T-helper 2 cell treated with Interferon-gamma antibody and Interleukin-4, amounts not matched to agents 5 μg/mL and 100 μg/mL, for 36 hours (primary cell): ENCODE measurements around the gene COPS8.

ENCODE experiments used
- DNase-seq: peaks from one replicate; pipeline ENCODE4 v3.0.0; 2021; ENCODE audit warnings: low spot score
- H3K27ac Mint-ChIP-seq: one replicate; pipeline ENCODE4 v1.8.0; 2021; ENCODE audit warnings: mild to moderate bottlenecking, mixed read lengths
- H3K27me3 Mint-ChIP-seq: one replicate; pipeline ENCODE4 v1.8.0; 2021; ENCODE audit warnings: low read depth, mixed read lengths
- H3K36me3 Mint-ChIP-seq: one replicate; pipeline ENCODE4 v1.8.0; 2021; ENCODE audit warnings: low read depth, mixed read lengths
- H3K4me1 Mint-ChIP-seq: one replicate; pipeline ENCODE4 v1.8.0; 2021; ENCODE audit warnings: low read depth, mixed read lengths
- H3K4me3 Mint-ChIP-seq: one replicate; pipeline ENCODE4 v1.8.0; 2022; ENCODE audit warnings: mild to moderate bottlenecking, moderate library complexity, mixed read lengths
- H3K9me3 Mint-ChIP-seq: one replicate; pipeline ENCODE4 v1.8.0; 2021; ENCODE audit warnings: mixed read lengths

Gene COPS8

DNA sequence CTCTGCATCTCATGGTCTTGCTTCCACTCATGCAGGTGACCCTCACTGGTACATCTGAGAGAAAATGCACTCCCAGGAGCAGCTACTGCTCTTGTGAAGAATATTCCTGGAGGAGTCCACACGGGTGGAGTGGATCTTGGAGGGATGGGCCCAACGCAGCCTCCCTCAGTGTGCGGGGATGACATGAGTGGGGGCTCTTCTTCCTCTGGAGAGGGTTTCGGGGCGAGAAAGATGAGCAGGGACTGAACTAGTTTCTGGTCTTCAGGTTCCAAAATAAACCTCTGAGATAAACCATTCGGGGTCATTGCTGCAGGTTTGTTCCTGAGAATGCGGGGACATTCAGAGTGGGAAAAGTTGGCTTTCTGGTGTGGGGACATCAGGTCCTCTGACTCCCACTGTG, 39.1 kb downstream of the COPS8 start:
- Mint-ChIP-seq H3K27ac (no peak overlapping the region), H3K4me1 (no peaks in the 10 kb centered on the region), H3K4me3 (no peak overlapping the region), H3K9me3 (no peaks in the 10 kb centered on the region), H3K36me3 (no peaks in the 10 kb centered on the region), H3K27me3 (no peaks in the 10 kb centered on the region)
- no peak for DNase-seq

DNA sequence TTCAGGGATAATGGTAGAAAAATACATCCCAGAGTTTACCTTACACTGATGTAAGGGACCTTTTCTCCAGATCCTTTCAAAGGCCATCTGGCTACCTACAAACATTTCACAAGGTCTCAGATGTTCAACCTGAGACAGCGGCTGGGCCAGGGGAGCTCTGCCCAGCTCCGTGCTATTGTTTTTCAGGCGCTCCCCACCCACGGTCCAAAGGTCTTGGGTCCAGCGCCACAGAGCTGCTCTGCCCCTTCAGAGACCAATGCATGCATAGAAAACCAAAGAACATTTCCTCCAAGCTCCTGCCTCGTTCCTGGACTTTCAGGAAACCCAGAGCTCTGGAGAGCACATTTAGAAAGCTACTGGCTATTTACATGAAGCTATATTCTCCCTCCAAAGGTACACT, 40.3 kb downstream of the COPS8 start:
- Mint-ChIP-seq H3K4me1 (no peaks in the 10 kb centered on the region), H3K27ac (no peak overlapping the region), H3K9me3 (no peaks in the 10 kb centered on the region), H3K4me3 (no peak overlapping the region), H3K36me3 (no peaks in the 10 kb centered on the region), H3K27me3 (no peaks in the 10 kb centered on the region)
- no peak for DNase-seq

DNA sequence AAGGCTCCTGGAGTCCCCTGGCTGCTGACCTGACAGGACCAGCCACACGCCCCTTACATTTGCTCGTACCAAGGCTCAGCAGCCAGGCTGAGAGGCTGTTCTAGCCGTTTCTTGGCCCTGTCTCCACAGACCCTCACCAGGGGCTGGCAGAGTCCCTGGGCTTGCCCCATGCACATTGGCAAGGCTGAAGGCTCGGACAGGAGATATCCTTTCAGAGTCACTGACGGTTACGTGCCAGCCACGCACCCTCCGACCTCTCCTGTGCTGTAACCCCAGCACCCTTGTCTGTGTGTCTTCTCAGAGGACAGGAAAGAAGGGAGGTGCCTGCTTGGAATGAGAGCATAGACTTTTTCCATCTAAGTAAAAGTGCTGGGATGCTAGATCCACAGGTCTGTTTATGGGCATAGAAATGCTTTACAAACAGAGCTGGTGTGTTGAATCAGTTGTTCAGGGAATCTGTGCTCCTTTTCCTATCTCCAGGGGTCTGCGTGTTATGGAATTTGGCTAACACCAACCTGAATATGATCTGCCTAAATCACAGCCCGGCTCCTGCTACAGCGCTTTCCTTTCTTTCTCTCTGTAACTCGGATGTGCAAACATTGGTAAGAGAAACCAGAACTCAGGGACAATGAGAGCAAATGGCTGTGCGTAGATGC, 41.0 kb downstream of the COPS8 start:
- no peaks in the 10 kb centered on the region for H3K4me1 Mint-ChIP-seq
- no peaks in the 10 kb centered on the region for H3K27me3 Mint-ChIP-seq
- no peaks in the 10 kb centered on the region for H3K36me3 Mint-ChIP-seq
- no peaks in the 10 kb centered on the region for H3K9me3 Mint-ChIP-seq
- no peak for DNase-seq
- no peak overlapping the region for H3K27ac Mint-ChIP-seq
- no peak overlapping the region for H3K4me3 Mint-ChIP-seq

DNA sequence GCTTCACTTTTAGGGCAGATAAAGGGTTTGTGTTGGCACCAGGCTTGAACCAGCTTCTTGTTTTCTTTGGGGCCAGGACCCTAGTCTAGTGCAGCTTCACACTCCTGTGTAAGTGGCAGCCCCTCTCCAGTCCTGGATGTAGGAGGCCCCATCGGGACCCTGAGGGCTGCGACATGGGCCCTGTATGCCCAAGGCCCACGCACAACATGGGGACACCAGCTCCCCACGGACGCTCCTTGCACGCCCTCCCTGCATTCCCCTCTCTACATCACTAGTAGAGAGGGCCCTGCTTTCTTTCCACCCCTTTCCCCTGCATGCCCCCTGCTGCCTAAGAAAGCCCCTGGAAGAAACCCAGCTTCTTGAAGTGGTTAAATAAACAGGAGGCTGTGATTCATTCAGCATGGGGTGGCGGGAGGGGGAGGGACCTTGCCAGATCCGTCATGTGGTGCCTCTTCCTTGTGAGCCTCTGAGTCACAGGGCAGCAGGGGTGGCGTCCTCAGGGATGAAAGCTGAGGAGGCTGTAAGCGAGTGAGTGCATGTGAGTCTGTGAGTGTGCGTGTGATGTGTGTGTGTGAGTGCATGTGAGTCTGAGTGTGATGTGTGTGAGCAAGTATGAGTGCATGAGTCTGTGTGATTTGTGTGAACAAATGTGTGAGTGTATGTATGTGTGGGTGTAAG, 42.5 kb downstream of the COPS8 start:
- H3K27ac Mint-ChIP-seq: no peak overlapping the region

DNA sequence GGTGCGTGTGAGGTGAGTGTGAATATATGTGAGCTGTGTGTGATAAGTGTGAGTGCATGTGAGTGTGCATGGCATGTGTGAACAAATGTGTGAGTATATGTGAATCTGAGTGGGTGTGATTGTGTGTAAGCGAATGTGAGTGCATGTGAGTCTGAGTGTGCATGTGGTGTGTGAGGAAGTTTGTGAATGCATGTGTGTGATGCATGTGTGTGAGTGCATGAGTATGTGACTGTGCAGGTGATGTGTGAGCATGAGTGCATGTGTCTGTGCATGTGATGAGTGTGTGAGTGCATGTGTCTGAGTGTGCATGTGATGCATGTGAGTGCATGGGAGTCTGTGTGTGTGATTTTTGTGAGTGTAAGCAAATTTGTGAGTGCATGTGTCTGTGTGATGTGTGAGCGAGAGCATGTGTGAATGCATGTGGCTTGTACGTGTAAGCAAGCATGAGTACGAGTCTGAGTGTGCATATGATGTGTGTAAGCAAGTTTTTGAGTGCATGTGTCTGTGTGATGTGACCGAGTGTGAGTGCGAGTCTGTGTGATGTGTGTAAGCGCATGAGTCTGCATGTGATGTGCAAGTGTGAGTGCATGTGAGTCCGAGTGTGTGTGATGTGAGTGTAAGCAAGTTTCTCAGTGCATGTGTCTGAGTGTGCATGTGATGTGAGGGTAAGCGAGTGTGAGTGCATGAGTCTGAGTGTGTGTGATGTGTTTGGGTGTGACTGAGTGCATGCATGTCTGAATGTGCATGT, 43.3 kb downstream of the COPS8 start:
- no peak for DNase-seq
- no peaks in the 10 kb centered on the region for H3K9me3 Mint-ChIP-seq
- H3K36me3 Mint-ChIP-seq: no peaks in the 10 kb centered on the region
- H3K27ac Mint-ChIP-seq: no peak overlapping the region
- no peaks in the 10 kb centered on the region for H3K4me1 Mint-ChIP-seq
- no peaks in the 10 kb centered on the region for H3K27me3 Mint-ChIP-seq
- H3K4me3 Mint-ChIP-seq: no peak overlapping the region

More for the DNA sequence above, 42.5 kb downstream of the COPS8 start:
- Mint-ChIP-seq H3K4me1 (no peaks in the 10 kb centered on the region), H3K36me3 (no peaks in the 10 kb centered on the region), H3K27me3 (no peaks in the 10 kb centered on the region), H3K4me3 (no peak overlapping the region), H3K9me3 (no peaks in the 10 kb centered on the region)
- peak; percentile 26 for DNase-seq

DNA sequence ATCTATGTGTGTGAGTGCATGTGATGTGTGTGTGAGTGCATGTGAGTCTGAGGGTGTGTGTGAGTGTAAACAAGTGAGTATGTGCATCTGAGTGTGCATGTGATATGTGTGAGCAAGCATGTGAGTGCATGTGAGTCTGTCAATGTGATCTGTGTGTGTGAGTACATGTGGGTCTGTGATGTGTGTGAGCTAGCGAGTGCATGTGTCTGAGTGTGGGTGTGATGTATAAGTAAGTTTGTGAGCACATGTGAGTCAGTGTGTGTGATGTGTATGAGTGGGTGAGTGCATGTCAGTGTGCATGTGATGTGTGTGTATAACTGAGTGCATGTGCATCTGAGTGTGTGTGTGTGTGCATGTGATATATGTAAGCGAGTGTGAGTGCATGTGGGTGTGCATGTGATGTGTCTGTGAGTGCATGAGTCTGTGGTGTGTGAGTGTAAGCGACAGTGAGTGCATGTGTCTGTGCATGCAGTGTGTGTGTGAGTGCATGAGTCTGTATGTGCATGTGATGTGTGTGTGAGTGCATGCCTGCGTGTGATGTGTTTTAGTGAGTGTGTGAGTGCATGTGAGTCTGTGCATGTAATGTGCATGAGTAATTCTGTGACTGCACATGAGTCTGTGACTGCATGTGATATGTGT, 44.1 kb downstream of the COPS8 start:
- no peak for DNase-seq
- Mint-ChIP-seq H3K27me3 (no peaks in the 10 kb centered on the region), H3K9me3 (no peaks in the 10 kb centered on the region), H3K4me3 (no peak overlapping the region), H3K4me1 (no peaks in the 10 kb centered on the region), H3K36me3 (no peaks in the 10 kb centered on the region), H3K27ac (no peak overlapping the region)

DNA sequence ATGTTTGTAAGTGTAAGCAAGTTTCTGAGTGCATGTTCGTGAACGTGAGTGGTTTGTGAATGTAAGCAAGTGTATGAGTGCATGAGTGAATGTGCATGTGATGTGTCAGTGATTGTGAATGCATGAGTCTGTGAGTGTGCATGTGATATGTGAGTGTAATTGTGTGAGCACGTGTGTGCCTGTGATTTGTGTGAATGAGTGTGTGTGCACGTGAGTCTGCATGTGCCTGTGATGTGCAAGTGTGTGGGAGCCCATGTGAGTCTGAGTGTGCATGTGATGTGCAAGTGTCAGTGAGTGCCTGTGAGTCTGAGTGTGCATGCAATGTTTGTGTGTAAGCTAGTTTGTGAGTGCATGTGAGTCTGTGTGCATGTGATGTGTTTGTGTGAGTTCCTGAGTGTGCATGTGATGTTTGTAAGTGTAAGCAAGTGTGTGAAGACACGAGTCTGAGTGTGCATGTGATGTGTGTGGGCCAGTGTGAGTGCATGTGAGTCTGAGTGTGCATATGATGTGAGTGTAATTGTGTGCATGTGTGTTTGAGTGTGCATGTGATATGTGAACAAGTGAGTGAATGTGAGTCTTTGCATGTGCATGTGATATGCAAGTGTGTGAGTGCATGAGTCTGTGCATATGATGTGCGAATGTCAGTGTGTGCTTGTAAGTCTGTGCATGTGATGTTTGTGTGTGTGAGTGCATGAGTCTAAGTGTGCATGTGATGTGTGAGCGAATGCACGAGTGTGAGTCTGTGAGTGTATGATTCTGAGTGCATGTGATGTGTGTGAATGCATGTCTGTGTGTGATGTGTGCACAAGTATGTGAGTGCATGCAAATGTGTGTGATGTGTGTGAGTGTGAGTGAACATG, 45.1 kb downstream of the COPS8 start:
- Mint-ChIP-seq H3K9me3 (no peaks in the 10 kb centered on the region), H3K36me3 (no peaks in the 10 kb centered on the region), H3K27ac (no peak overlapping the region), H3K4me1 (no peaks in the 10 kb centered on the region), H3K27me3 (no peaks in the 10 kb centered on the region), H3K4me3 (no peak overlapping the region)
- no peak for DNase-seq

DNA sequence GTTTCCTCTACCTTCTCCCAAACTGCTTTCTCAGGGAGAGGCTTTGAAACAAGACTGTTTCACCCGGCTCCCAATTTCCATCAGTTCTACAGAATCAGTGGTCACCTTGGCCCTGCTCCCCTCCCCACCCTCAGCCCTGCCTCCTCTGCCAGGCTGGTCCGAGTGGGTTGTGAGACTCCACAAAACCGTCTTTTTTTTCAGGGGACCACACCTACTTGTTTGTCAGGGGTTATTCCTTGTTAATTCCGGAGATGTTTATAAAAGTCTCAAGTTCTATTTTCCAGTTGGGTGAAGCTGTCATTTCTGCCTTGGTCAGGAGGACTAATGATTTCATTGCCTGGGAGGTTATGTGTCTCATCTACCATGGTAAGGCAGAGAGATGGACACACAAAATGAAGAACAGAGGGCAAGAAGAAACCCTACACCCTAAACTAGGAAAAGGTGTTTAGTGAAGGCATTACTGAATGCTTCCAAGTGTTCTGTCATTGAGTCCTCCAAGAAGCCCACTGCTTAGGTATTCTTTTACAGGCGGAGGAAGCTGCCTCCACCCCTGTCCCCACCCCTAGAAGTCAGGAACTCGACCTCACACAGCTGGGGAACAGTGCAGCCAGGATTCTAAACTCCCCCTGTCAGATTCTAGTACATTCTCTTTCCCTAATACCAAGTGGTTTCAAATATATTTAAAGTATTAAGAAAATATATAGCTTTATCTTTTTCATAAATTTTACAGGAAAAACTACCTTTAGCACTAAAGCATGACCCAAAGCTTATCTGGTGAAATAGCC, 46.3 kb downstream of the COPS8 start:
- H3K36me3 Mint-ChIP-seq: no peaks in the 10 kb centered on the region
- H3K27ac Mint-ChIP-seq: no peak overlapping the region
- DNase-seq: no peak
- no peaks in the 10 kb centered on the region for H3K27me3 Mint-ChIP-seq
- no peaks in the 10 kb centered on the region for H3K4me1 Mint-ChIP-seq
- no peak overlapping the region for H3K4me3 Mint-ChIP-seq
- no peaks in the 10 kb centered on the region for H3K9me3 Mint-ChIP-seq

DNA sequence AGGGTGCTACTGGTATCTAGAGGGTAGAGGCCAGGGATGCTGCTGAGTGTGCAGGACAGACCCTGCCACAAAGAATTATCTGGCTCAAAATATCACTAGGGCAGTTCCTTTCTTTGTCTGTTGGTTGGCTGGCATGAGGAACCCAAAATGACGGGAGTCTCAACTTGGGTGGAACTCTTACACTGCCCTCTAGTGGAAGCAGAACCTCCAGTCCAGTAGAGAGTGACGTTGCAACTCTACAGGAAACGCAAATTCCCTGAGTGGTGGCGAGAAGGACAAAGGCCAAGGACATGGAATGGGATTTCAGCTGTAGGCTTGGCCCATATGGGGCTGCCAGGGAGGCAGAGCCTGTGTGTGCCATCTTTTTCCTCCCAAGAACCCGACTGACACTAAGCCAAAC, 47.1 kb downstream of the COPS8 start:
- no peak for DNase-seq
- Mint-ChIP-seq H3K27ac (no peak overlapping the region), H3K9me3 (no peaks in the 10 kb centered on the region), H3K27me3 (no peaks in the 10 kb centered on the region), H3K36me3 (no peaks in the 10 kb centered on the region), H3K4me3 (no peak overlapping the region), H3K4me1 (no peaks in the 10 kb centered on the region)

DNA sequence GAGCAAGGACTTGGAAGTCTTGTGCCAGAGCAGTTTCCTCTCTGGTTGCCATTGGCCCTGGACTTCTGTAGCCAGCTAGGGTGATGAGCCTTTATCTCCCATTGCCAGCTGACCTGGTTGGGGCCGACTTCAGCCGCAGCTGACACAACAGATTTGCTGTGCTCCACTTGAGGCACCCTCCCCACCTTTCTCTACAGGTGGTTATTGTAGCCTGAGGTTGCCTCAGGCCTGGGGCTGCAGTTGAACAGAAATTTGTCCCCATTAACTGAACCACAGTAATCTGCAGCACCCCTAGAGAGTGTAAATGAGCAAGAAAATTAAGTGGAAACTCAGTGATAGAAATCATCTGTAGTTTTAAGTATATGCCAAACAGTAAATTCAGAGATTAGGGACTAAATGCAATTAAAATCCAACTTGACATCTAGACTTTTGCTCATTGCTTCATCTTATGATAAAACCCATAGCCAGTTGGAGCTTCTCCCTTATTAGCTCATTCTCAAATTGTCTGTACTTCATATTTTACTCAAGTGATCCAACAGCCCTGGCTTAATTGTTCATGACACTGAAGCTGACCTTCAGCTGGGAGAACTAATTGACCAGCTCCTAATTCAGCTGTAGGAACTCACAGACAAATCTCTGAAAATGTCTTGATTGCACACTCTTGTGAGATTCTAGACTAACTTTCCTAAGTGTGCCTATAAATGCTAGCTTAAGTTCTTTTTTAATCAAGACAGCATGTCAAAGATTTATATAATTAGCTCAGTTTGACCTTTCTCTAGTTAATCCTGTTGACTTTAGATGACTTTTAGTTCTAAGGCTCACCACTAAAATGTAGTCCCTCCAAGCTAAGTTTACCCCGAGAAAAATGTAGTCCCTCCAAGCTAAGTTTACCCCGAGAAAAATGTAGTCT, 48.9 kb downstream of the COPS8 start:
- Mint-ChIP-seq H3K9me3 (no peaks in the 10 kb centered on the region), H3K36me3 (no peaks in the 10 kb centered on the region), H3K27ac (no peak overlapping the region), H3K4me3 (no peak overlapping the region), H3K4me1 (no peaks in the 10 kb centered on the region), H3K27me3 (no peaks in the 10 kb centered on the region)
- DNase-seq: no peak

DNA sequence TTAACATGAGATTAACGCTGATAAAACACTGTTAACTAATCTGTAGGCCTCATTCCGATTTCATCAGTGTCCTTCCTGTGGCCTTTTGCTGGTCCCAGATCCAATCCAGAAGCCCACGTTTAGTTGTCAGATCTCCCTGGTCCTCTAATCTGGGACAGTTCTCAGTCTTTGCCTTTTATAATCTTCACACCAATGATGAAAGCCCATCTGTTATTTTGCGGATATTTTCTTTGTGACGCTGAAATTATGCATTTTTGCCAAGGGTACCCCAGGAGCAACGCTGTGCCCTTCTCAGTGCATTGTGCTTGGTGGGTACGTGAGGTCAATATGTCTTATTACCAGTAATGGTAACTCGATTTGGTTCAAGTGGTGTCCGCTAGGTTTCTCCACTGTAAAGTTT, 51.1 kb downstream of the COPS8 start:
- no peak for DNase-seq
- Mint-ChIP-seq H3K9me3 (no peaks in the 10 kb centered on the region), H3K27me3 (no peaks in the 10 kb centered on the region), H3K4me3 (no peak overlapping the region), H3K36me3 (no peaks in the 10 kb centered on the region), H3K4me1 (no peaks in the 10 kb centered on the region), H3K27ac (no peak overlapping the region)

DNA sequence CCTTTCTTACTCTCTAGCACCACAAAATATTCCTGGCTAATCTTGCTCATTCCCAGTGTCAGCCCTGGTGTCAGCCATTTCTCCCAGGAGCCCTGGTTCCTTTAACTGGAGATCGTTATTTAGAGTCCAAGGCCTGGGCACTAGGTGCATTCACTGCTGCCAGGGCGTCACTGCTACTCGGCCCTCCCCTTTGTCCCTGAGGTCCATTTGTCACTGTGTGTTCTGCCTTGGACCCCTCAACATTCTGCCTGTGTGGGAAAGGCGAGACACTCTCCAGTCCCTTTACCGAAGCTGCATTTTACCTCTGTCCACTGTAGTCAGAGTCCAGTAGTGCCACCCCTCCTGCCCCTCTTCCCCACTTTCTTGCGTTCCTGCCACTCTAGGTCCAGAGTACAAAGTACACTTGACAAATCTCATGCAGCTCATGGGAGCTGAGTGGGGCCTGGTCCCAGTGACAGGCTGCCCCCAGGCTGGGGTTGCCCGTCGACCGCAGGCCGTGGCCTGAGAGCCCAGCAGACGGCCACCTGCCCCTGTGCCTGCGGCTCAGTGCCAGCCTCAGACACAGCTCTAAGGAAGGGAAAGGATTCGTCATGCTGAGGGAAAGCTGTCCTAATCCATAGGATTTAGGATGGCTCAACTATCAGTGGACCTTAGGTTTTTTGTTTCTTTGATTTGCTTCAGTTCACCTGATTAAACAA, 52.1 kb downstream of the COPS8 start:
- no peak overlapping the region for H3K27ac Mint-ChIP-seq
- no peaks in the 10 kb centered on the region for H3K4me1 Mint-ChIP-seq
- no peaks in the 10 kb centered on the region for H3K27me3 Mint-ChIP-seq
- no peaks in the 10 kb centered on the region for H3K36me3 Mint-ChIP-seq
- DNase-seq: no peak
- no peak overlapping the region for H3K4me3 Mint-ChIP-seq
- H3K9me3 Mint-ChIP-seq: no peaks in the 10 kb centered on the region
